ENCODE results near the gene ABCC8. TPM values are rescaled to one million over a fixed set of nuclear protein-coding genes. Genes with fewer than 3 reads are reported as not detected.

Gene ABCC8
- total RNA-seq, 2 donors from 2014 or later: 0.55 TPM; not detected in 1

DNA sequence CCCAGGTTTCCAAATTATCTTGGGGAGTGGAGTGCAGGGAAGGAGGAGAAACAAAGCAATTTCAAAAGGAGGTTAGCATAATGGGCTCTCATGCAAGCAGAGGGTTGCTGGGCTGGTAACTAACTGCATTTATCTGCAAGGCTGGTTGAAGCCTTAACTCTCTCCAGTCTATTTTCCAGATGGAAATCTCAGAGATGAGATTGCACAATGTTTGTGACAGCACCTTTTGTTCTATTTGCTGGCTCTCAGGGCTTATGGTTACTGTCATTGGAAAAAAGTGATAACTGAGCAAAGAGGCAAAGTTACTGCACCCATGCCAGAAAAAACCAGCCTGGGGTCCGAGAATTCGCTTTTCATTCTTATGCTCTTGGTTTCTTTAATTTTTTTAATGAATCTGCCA lies 33.2 kb downstream of the ABCC8 start:
- H3K4me1 Mint-ChIP-seq: peaks cover 17% of the 10 kb centered on the region
- H3K9ac ChIP-seq (ENCODE audit: extremely low read depth, low read length, poor library complexity, severe bottlenecking): no peak overlapping the region
- H3K9me3 Mint-ChIP-seq: peaks cover 2% of the 10 kb centered on the region
- H3K9me3 ChIP-seq (ENCODE audit: control insufficient read depth, low read length): peaks cover 7% of the 10 kb centered on the region
- TF ChIP-seq, protein P1, sequence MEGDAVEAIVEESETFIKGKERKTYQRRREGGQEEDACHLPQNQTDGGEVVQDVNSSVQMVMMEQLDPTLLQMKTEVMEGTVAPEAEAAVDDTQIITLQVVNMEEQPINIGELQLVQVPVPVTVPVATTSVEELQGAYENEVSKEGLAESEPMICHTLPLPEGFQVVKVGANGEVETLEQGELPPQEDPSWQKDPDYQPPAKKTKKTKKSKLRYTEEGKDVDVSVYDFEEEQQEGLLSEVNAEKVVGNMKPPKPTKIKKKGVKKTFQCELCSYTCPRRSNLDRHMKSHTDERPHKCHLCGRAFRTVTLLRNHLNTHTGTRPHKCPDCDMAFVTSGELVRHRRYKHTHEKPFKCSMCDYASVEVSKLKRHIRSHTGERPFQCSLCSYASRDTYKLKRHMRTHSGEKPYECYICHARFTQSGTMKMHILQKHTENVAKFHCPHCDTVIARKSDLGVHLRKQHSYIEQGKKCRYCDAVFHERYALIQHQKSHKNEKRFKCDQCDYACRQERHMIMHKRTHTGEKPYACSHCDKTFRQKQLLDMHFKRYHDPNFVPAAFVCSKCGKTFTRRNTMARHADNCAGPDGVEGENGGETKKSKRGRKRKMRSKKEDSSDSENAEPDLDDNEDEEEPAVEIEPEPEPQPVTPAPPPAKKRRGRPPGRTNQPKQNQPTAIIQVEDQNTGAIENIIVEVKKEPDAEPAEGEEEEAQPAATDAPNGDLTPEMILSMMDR (conservative IDR thresholded peaks at IDR 0.05): no peak
- no peak for DNase-seq
- H3K27me3 ChIP-seq (ENCODE audit: control insufficient read depth, insufficient read depth, low read length, poor library complexity, severe bottlenecking): peaks cover 20% of the 10 kb centered on the region
- H3K27ac ChIP-seq (ENCODE audit: low read depth, low read length): no peak overlapping the region
- no peaks in the 10 kb centered on the region for H3K36me3 ChIP-seq (ENCODE audit: control insufficient read depth, insufficient read depth, low read length)
- H3K36me3 Mint-ChIP-seq (ENCODE audit: low read depth): peaks cover 3% of the 10 kb centered on the region
- WGBS, 2 experiments (ENCODE audit: insufficient coverage in 1 of 2, insufficient read length in 1 of 2): 82 to 100% methylated on average over 2 of the region's 2 CpGs
- H3K27me3 Mint-ChIP-seq (ENCODE audit: insufficient read depth): peaks cover 68% of the 10 kb centered on the region
- H3K27ac Mint-ChIP-seq: no peak overlapping the region
- no peak overlapping the region for H3K4me3 Mint-ChIP-seq
- no peak overlapping the region for H3K4me3 ChIP-seq (ENCODE audit: low read length)
- peaks cover 9% of the 10 kb centered on the region for H3K4me1 ChIP-seq (ENCODE audit: control insufficient read depth, insufficient read depth, low read length)

DNA sequence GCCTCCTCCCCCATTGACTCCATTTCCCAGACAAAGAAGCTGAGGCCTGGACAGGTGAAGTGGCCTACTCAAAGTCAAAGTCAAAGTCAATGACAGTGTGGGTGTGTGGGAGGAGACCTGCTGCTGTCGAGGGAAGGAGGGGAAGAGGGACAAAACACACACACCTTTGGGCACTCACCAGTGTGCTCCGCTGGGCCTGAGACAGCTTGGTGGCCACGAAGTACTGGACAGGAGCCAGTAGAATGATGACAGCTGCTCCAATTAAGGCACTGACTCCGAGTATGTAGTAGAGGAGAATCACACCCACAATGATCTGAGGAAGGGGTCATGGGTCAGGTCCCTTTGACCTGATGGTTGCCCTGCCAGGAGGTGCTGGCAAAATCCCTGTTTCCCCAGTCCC lies 33.6 kb downstream of the ABCC8 start:
- Histone ChIP-seq H3K36me3 (ENCODE audit: control insufficient read depth, insufficient read depth, low read length) (no peaks in the 10 kb centered on the region), H3K9ac (ENCODE audit: extremely low read depth, low read length, poor library complexity, severe bottlenecking) (no peak overlapping the region), H3K27ac (ENCODE audit: low read depth, low read length) (no peak overlapping the region), H3K4me1 (ENCODE audit: control insufficient read depth, insufficient read depth, low read length) (peaks cover 9% of the 10 kb centered on the region), H3K9me3 (ENCODE audit: control insufficient read depth, low read length) (peaks cover 7% of the 10 kb centered on the region), H3K27me3 (ENCODE audit: control insufficient read depth, insufficient read depth, low read length, poor library complexity, severe bottlenecking) (peaks cover 24% of the 10 kb centered on the region), H3K4me3 (ENCODE audit: low read length) (no peak overlapping the region)
- H3K4me1 Mint-ChIP-seq: peaks cover 21% of the 10 kb centered on the region
- H3K4me3 Mint-ChIP-seq: no peak overlapping the region
- H3K9me3 Mint-ChIP-seq: peaks cover 2% of the 10 kb centered on the region
- WGBS, 2 experiments (ENCODE audit: insufficient coverage in 1 of 2, insufficient read length in 1 of 2): 88% methylated on average over 4 of the region's 4 CpGs
- H3K27me3 Mint-ChIP-seq (ENCODE audit: insufficient read depth): peaks cover 72% of the 10 kb centered on the region
- no peak for DNase-seq
- TF ChIP-seq, protein P1 (conservative IDR thresholded peaks at IDR 0.05): no peak
- H3K36me3 Mint-ChIP-seq (ENCODE audit: low read depth): peaks cover 3% of the 10 kb centered on the region
- H3K27ac Mint-ChIP-seq: no peak overlapping the region

DNA sequence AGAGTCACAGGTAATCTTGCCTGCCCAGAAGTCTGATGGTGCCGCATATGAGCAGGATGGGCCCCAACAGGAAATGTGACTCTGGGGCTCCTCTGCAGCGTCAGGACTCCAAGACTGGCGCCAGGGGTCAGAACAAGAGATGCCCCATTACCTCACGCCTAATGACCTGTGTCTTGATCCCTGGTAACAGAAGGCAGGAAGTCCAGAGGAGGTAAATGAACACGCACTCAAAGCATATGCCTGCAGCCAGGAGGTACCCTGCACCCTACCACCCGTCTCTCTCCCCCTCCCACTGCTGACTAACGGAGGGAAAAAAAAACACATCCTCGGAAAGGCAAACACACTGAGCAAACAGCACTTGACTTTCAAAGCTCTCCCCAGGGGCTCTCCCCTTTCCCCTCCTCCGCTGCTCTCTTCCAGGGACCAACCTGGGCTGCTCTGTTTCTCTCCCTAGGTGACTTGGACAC lies 37.3 kb downstream of the ABCC8 start:
- Histone ChIP-seq H3K36me3 (ENCODE audit: control insufficient read depth, insufficient read depth, low read length) (no peaks in the 10 kb centered on the region), H3K9me3 (ENCODE audit: control insufficient read depth, low read length) (peaks cover 7% of the 10 kb centered on the region), H3K4me1 (ENCODE audit: control insufficient read depth, insufficient read depth, low read length) (peaks cover 23% of the 10 kb centered on the region), H3K4me3 (ENCODE audit: low read length) (no peak overlapping the region), H3K9ac (ENCODE audit: extremely low read depth, low read length, poor library complexity, severe bottlenecking) (no peak overlapping the region), H3K27ac (ENCODE audit: low read depth, low read length) (no peak overlapping the region), H3K27me3 (ENCODE audit: control insufficient read depth, insufficient read depth, low read length, poor library complexity, severe bottlenecking) (peaks cover 24% of the 10 kb centered on the region)
- Mint-ChIP-seq H3K4me3 (peak overlapping the region; percentile 6), H3K9me3 (peaks cover 2% of the 10 kb centered on the region), H3K36me3 (ENCODE audit: low read depth) (peaks cover 3% of the 10 kb centered on the region), H3K27me3 (ENCODE audit: insufficient read depth) (peaks cover 84% of the 10 kb centered on the region), H3K27ac (no peak overlapping the region), H3K4me1 (peaks cover 40% of the 10 kb centered on the region)
- peak; percentile 82 for DNase-seq
- WGBS, 2 experiments (ENCODE audit: insufficient coverage in 1 of 2, insufficient read length in 1 of 2): 40 to 47% methylated on average over 3 to 9 of the region's 9 CpGs
- TF ChIP-seq, protein P1 (conservative IDR thresholded peaks at IDR 0.05): peak; percentile 16
